HepG2 (cell line): ENCODE results near the gene AGER. TPM values are rescaled to one million over a fixed set of nuclear protein-coding genes. Genes with fewer than 3 reads are reported as not detected.

ENCODE experiments used
- BCL3 ChIP-seq: sonication (generic); formaldehyde crosslinking; IDR thresholded peaks from 2 replicates; pipeline ENCODE4 v1.5.1; 2020; ENCODE audit warnings: mild to moderate bottlenecking, missing genetic modification reagents, moderate library complexity
- DR1 ChIP-seq: sonication (generic); formaldehyde crosslinking; IDR thresholded peaks from 2 replicates; pipeline ENCODE4 v1.8.0; 2021; ENCODE audit warnings: mild to moderate bottlenecking, missing genetic modification reagents, inconsistent platforms
- ETS1 ChIP-seq: sonication (generic); formaldehyde crosslinking; IDR thresholded peaks from 2 replicates; pipeline ENCODE4 v1.4.0; 2020; ENCODE audit warnings: missing genetic modification reagents
- FOXK1 ChIP-seq: sonication (generic); formaldehyde crosslinking; IDR thresholded peaks from 2 replicates; pipeline ENCODE4 v1.4.0; 2020; ENCODE audit warnings: low read depth, missing genetic modification reagents, borderline replicate concordance
- IRX3 ChIP-seq: sonication (generic); formaldehyde crosslinking; IDR thresholded peaks from 2 replicates; pipeline ENCODE4 v1.8.1; 2023; ENCODE audit warnings: mild to moderate bottlenecking, low read depth, missing genetic modification reagents, borderline replicate concordance
- NR2F2 ChIP-seq: IDR thresholded peaks from 2 replicates; pipeline ENCODE4 v1.6.1; 2012; ENCODE audit warnings: low read depth, inconsistent platforms, borderline replicate concordance
- NR2F6 ChIP-seq, 2 experiments: IDR thresholded peaks; 2 replicates each; pipeline ENCODE4 v1.6.1; 2016; ENCODE audit warnings: antibody characterized with exemption in 1 of 2, mild to moderate bottlenecking in 1 of 2
- SNAPC4 ChIP-seq: sonication (generic); formaldehyde crosslinking; IDR thresholded peaks from 2 replicates; pipeline ENCODE4 v1.4.0; 2020; ENCODE audit warnings: mild to moderate bottlenecking, missing genetic modification reagents
- ZHX2 ChIP-seq, 2 experiments: sonication (generic) in 1 of 2; formaldehyde crosslinking in 1 of 2; IDR thresholded peaks; 2 replicates each; pipeline versions ENCODE4 v1.6.1 to v1.9.0; 2014 to 2022; ENCODE audit warnings: antibody characterized with exemption in 1 of 2, borderline replicate concordance in 1 of 2, inconsistent platforms in 1 of 2, low read depth in 1 of 2, missing genetic modification reagents in 1 of 2
- ZNF253 ChIP-seq: sonication (generic); formaldehyde crosslinking; IDR thresholded peaks from 2 replicates; pipeline ENCODE4 v1.8.0; 2022; ENCODE audit warnings: mild to moderate bottlenecking, missing genetic modification reagents, borderline replicate concordance
- ZNF382 ChIP-seq: sonication (generic); formaldehyde crosslinking; IDR thresholded peaks from 2 replicates; pipeline ENCODE4 v1.5.0; 2020; ENCODE audit warnings: missing genetic modification reagents, mild to moderate bottlenecking, borderline replicate concordance
- ZNF891 ChIP-seq: sonication (generic); formaldehyde crosslinking; IDR thresholded peaks from 2 replicates; pipeline ENCODE4 v1.5.0; 2020; ENCODE audit warnings: mild to moderate bottlenecking, missing genetic modification reagents
- polyA plus RNA-seq, 8 experiments: library from polyadenylated mRNA; depleted of rRNA in 3 of 8; stranded (reverse) in 7 of 8; unstranded in 1 of 8; fragments of >200 nt; fragmentation: Illumina TruSeq in 4 of 8; extraction: Trizol in 4 of 8; gene quantifications; 2 replicates each; pipeline versions ENCODE4 v1.2.1 to v1.2.3, GENCODE V29; 2011 to 2016; ENCODE audit warnings: low read depth in 4 of 8, missing spikeins in 1 of 8, mixed read lengths in 1 of 8; ENCODE audit not compliant: insufficient read depth in 1 of 8
- total RNA-seq, 5 experiments: library from RNA; depleted of rRNA; stranded (reverse); fragments of >200 nt; fragmentation: Illumina TruSeq; extraction: Trizol; gene quantifications; 2 replicates each; pipeline ENCODE4 v1.2.3, GENCODE V29; 2016; ENCODE audit warnings: low read depth in 1 of 5

The AGER gene
- total and polyA plus RNA-seq, 2 of the 13 experiments (the other 11 are each of a cell fraction or from before 2014, with no cell fraction given) = 1.9 to 5.1 TPM

- peak; percentile 84 for TF ChIP-seq ZHX2 (IDR thresholded peaks at IDR 0.05; ENCODE audit: low read depth)
- 0 out of 2 replicates have a peak, but pooled peaks have one; percentile 48 for TF ChIP-seq ZHX2 (CRISPR knock-in tag; IDR thresholded peaks at IDR 0.05; ENCODE audit: borderline replicate concordance)
- TF ChIP-seq ZNF382 (CRISPR knock-in tag) = no peak
- TF ChIP-seq BCL3 (CRISPR knock-in tag) = peak; percentile 52
- TF ChIP-seq SNAPC4 = peak; percentile 60; the same call in 1 of the 2 replicates
- no peak; the same call in 1 of the 2 replicates for TF ChIP-seq NR2F2
- TF ChIP-seq ZNF891 (CRISPR knock-in tag) = peak; percentile 7; the same call in 1 of the 2 replicates
- TF ChIP-seq IRX3 (CRISPR knock-in tag) = no peak; the same call in 1 of the 2 replicates
- TF ChIP-seq ETS1 = peak; percentile 88; the same call in 1 of the 2 replicates
- peak; percentile 40; the same call in 1 of the 2 replicates for TF ChIP-seq NR2F6 (IDR thresholded peaks at IDR 0.05)
- TF ChIP-seq NR2F6 (CRISPR knock-in tag; IDR thresholded peaks at IDR 0.05) = peak; percentile 47; the same call in 1 of the 2 replicates
- peak; percentile 77; the same call in 1 of the 2 replicates for TF ChIP-seq DR1
- TF ChIP-seq ZNF253 = no peak
- peak; percentile 76; the same call in 1 of the 2 replicates for TF ChIP-seq FOXK1 (CRISPR knock-in tag)
Observed at GRCh38 chr6:32153564-32154513, 30.2 kb downstream of the AGER start, which contains the start of gene PPT2 (continued).
